GM19193 (cell line): ENCODE measurements around the gene CENATAC.

Source experiments
- POLR2A ChIP-seq: IDR thresholded peaks from 4 replicates; pipeline ENCODE4 v1.6.1; 2011; ENCODE audit not compliant: insufficient read depth, insufficient read length; ENCODE audit errors: extremely low read depth

The CENATAC gene

DNA sequence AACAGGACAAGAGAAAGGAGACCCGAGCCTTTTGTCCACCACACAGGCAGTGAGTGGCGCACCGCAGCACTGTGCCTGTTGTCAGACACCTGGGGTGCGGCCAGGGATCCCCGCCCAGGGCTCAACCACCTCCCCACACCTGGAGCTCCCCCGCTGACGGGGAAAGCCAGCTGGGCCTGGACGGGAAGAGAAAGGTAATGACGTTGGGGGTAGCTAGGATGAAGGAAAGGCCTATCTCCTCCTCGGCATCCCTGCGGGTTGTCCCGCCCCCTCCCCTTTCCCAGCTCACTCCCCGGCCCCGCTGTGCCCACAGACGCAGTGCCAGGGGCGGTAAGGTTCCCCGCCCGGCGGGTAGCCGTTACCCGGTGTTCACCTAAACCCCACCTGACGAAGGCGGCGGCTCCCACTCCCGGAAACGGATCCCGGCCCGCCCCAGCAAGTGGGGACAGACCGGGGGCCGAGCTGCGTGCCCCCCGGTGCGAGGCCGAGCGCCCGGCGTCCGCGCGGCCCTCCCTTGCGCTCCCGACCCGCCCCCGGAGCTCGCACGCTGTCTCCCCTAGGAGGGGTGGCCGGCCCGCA, 58.6 kb downstream of the CENATAC start:
- TF ChIP-seq POLR2A, result no peak

DNA sequence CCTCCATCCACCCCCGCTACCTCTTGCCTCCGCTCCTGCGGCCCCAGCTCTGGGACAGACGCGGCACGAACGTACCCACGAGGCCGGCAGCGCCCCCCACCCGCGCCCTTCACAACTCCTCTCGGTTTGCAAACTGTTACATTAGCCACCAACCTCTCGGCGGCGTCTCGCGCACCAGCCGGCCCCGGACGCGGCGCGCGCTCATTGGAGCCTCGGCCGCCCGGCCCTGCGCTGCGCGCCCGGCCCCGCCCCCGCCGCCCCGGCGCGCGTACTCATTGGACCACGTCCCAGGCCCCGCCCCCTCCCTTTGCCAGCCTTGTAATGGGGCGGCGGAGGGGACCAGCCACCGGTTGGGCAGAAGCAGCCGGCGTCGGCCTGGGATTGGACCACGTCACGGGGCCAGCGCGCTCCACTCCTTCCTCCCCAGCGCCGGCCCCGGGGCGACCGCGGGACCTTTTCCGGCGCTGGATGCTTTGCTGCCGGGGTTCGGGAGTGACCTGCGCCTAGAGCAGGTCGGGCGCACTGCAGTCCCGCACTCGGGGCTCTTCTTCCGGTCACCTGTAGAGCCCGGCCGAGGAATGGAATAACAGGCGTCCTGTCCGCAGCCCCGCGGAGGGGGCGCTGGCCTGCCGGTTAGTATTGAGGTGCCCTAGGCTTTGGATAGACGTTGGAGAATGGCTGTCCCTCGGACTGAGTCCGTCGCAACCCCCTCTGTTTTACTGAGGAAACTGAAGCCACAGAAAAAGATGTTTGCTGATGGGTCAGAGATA, 59.2 kb downstream of the CENATAC start, which contains the start of gene HYOU1:
Gene HYOU1, minus strand, starts transcription at position 206 of the 770 bp plus-strand sequence. CDS start 1,045 bp downstream, outside the sequence.
- TF ChIP-seq POLR2A, result peak; percentile 91

DNA sequence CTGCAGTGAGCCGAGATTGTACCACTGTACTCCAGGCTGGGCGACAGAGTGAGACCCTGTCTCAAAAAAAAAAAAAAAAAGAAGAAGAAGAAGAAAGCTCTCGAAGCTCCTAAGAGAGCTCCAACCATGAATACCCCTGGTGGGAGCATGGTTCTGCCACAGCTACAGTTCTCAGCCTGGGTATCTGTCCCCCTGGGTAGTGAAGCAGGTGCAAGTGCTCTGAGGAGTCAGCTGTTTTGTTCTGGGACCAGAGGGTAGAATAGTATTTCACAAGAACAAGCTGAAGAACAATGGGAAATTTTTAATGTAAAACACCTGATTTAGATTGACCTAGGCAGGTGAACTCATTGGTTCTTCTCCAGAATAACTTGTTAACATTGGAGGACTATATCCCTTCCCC, 63.3 kb downstream of the CENATAC start:
- no peak for TF ChIP-seq POLR2A

DNA sequence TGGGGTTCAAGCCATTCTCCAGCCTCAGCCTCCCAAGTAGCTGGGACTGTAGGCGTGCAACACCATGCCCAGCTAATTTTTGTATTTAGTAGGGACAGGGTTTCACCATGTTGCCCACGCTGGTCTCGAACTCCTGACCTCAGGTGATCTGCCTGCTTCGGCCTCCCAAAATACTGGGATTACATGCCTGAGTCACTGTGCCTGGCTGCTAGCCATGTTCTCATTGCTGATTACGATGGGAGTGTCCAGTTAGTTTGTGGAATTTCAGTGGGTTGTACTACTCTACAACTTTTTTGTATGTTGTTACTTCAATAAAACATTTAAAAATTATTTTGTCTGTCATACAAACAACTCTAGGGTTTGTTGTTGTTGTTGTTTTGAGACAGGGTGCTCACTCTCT, 64.8 kb downstream of the CENATAC start:
- no peak for TF ChIP-seq POLR2A

DNA sequence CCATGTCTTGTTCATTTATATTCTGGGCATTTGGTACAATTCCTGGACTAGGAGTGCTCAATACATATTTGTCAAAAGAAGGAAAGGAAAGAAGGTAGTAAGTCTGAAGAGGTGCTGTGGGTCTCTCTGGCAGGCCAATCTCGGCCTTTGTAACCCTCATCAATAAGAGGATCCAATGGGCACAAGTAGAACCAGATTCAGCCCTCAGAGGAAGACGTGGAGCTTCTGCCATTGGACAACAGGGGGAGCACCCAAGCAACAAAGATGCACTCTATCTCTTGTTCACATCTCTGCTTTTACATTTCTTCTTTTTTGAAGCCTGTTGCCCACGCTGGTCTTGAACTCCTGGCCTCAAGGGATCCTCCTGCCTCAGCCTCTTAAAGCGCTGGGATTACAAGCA, 67.4 kb downstream of the CENATAC start:
- TF ChIP-seq POLR2A, result no peak
